ENCODE data around the gene CLNK. TPM values are rescaled to one million over a fixed set of nuclear protein-coding genes. Genes with fewer than 3 reads are reported as not detected.

The CLNK gene
- total RNA-seq, 1 donor from 2014 or later = 0.35 TPM

DNA sequence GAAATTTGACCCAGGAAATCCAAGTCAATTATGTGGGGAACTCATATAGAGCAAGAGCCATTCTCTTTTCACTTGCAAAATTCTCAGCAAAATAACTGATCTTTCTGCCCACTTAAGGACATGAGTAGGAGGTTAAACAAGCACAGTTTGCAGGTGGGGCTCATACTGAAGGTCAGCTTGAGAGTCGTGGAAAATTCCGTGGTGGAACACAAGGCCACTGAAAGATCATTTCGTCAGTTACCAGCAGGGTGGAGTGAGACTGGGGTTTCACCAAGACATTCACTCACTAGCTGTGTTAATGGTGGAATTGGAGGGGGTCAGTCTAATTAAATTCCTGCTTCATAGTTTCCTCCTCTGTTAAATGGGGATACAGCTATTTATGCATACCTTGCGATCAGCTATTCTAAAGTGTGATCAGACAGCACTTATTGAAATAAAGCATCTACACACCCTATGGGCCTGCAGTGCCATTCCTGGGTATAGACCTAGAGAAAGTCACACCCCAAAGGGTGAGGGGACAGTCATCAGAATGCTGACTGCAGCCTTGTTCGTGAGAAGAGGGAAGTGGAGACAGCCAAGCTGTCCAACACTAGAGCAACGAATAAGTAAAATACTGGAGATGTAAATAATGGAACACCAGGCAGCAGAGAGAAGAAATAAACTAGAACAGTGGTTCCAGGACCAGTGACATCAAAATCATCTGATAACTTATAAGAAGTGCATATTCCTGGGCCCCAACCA, 42.7 kb upstream of the CLNK start:
- H3K27me3 ChIP-seq = no peaks in the 10 kb centered on the region
- intact Hi-C loops (cut with DNase I) = no loop called here
- H3K27ac ChIP-seq = no peak overlapping the region
- ATAC-seq (peak; percentile 33), DNase-seq (no peak)
- TF ChIP-seq, protein P1, sequence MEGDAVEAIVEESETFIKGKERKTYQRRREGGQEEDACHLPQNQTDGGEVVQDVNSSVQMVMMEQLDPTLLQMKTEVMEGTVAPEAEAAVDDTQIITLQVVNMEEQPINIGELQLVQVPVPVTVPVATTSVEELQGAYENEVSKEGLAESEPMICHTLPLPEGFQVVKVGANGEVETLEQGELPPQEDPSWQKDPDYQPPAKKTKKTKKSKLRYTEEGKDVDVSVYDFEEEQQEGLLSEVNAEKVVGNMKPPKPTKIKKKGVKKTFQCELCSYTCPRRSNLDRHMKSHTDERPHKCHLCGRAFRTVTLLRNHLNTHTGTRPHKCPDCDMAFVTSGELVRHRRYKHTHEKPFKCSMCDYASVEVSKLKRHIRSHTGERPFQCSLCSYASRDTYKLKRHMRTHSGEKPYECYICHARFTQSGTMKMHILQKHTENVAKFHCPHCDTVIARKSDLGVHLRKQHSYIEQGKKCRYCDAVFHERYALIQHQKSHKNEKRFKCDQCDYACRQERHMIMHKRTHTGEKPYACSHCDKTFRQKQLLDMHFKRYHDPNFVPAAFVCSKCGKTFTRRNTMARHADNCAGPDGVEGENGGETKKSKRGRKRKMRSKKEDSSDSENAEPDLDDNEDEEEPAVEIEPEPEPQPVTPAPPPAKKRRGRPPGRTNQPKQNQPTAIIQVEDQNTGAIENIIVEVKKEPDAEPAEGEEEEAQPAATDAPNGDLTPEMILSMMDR (IDR thresholded peaks at IDR 0.05) = no peak
- H3K36me3 ChIP-seq = no peaks in the 10 kb centered on the region
- H3K4me3 ChIP-seq = no peak overlapping the region
- no peaks in the 10 kb centered on the region for H3K4me1 ChIP-seq
- H3K9me3 ChIP-seq = no peaks in the 10 kb centered on the region

- no peak for ATAC-seq
- Histone ChIP-seq H3K4me1 (no peaks in the 10 kb centered on the region), H3K4me3 (no peak overlapping the region), H3K9me3 (no peaks in the 10 kb centered on the region), H3K27ac (no peak overlapping the region), H3K27me3 (no peaks in the 10 kb centered on the region), H3K36me3 (no peaks in the 10 kb centered on the region)
- no peak for DNase-seq
- intact Hi-C loops (cut with DNase I) = no loop called here
- TF ChIP-seq, protein P1 (IDR thresholded peaks at IDR 0.05) = no peak
Measured at GRCh38 chr4:10722957-10723356, 38.4 kb upstream of the CLNK start.

DNA sequence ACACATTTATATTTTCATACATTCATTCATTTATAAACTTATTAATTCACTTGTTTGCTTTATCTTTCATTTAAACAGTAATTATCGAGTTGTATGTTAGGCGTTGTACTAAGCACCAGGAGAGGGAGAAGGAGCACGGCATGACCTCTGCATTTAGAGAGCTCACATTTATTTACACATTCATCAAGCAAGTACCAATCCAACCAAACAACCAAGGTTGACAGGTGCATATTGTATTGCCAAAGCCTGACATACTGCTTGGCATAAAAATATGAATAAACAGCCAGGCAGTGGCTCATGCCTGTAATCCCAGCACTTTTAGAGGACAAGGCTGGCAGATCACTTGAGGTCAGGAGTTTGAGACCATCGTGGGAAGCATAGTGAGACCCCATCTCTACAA, 37.0 kb upstream of the CLNK start:
- no peak for ATAC-seq
- H3K27me3 ChIP-seq = no peaks in the 10 kb centered on the region
- no peaks in the 10 kb centered on the region for H3K4me1 ChIP-seq
- no peak for DNase-seq
- no peak overlapping the region for H3K4me3 ChIP-seq
- no peak overlapping the region for H3K27ac ChIP-seq
- intact Hi-C loops (cut with DNase I) = no loop called here
- H3K36me3 ChIP-seq = no peaks in the 10 kb centered on the region
- H3K9me3 ChIP-seq = no peaks in the 10 kb centered on the region
- TF ChIP-seq, protein P1 (IDR thresholded peaks at IDR 0.05) = no peak

DNA sequence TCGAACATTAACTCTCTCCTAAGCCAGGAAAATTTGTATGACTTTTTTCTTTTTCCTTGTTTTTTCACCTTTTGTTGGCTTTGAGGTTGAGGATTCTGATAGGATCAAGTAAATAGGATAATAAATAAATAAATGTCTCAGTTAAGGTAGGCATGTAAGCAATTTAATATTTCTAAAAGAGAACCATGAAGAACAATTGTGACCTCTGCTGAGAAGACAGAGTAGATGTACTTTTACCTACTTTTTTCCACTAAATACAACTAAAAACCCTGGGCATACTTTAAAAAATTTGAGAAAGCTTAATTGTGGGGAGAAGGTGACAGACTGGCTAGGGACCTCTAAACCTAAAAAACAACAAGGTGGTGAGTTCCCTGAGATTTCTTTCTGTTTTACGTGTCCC, 31.6 kb upstream of the CLNK start:
- ATAC-seq (no peak), DNase-seq (no peak)
- Histone ChIP-seq H3K27me3 (no peaks in the 10 kb centered on the region), H3K27ac (no peak overlapping the region), H3K9me3 (no peaks in the 10 kb centered on the region), H3K4me3 (no peak overlapping the region), H3K4me1 (no peaks in the 10 kb centered on the region), H3K36me3 (no peaks in the 10 kb centered on the region)
- intact Hi-C loops (cut with DNase I) = no loop called here
- TF ChIP-seq, protein P1 (IDR thresholded peaks at IDR 0.05) = no peak

- DNase-seq (no peak), ATAC-seq (no peak)
- Histone ChIP-seq H3K4me3 (no peak overlapping the region), H3K4me1 (no peaks in the 10 kb centered on the region), H3K36me3 (no peaks in the 10 kb centered on the region), H3K9me3 (no peaks in the 10 kb centered on the region), H3K27me3 (no peaks in the 10 kb centered on the region), H3K27ac (no peak overlapping the region)
- TF ChIP-seq, protein P1 (IDR thresholded peaks at IDR 0.05) = no peak
- intact Hi-C loops (cut with DNase I) = no loop called here
Measured at GRCh38 chr4:10715696-10716095, 31.1 kb upstream of the CLNK start.

DNA sequence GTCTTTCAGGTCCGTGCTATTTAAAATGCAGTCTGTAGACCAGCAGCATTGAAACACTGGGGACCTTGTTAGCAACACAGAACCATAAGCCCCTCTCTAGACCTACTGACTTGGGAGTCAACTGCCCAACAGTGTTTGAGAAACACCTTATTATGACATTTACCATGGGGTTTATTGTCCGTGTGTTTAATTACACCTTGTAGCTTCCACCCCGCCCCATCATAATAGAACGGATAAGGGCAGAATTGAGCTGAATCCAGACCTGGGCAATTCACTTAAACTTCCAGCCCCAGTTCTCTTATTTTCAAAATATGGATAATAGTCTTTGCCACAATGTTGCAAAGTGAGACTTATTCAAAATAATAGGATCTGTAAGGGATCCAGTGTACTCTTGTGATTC, 30.6 kb upstream of the CLNK start:
- no peaks in the 10 kb centered on the region for H3K27me3 ChIP-seq
- no peak overlapping the region for H3K4me3 ChIP-seq
- ATAC-seq (no peak), DNase-seq (no peak)
- intact Hi-C loops (cut with DNase I) = no loop called here
- H3K27ac ChIP-seq = no peak overlapping the region
- H3K9me3 ChIP-seq = no peaks in the 10 kb centered on the region
- H3K4me1 ChIP-seq = no peaks in the 10 kb centered on the region
- TF ChIP-seq, protein P1 (IDR thresholded peaks at IDR 0.05) = no peak
- no peaks in the 10 kb centered on the region for H3K36me3 ChIP-seq

All from upper lobe of right lung (tissue), 1 donor.